HCT116 (cell line): Measurements from ENCODE around the gene HOTAIR. TPM values are rescaled to one million over a fixed set of nuclear protein-coding genes. Genes with fewer than 3 reads are reported as not detected.

ENCODE experiments used
- ATAC-seq: fragments of 200-7000 bp; cut with Tn5 transposase; 2 replicates; pipeline ENCODE4 v1.9.1; 2020; ENCODE audit warnings: mild to moderate bottlenecking, moderate library complexity
- BruUV-seq: library from RNA; stranded (reverse); fragments of 400-500 nt; replicated peaks from 2 replicates; lab custom pipeline; 2021; lab: Mats Ljungman, UMichigan
- CTCF ChIA-PET: fragments of 300-600 bp; sonication (Branson Sonifier 250); formaldehyde crosslinking; loops from one replicate; lab custom pipeline; 2021; ENCODE audit warnings: antibody characterized with exemption; lab: Charles Lee
- POLR2A ChIA-PET: fragments of 300-600, 350-600 bp; sonication (Branson Sonifier 250); formaldehyde crosslinking; loops from one replicate; lab custom pipeline; 2021; ENCODE audit warnings: antibody characterized with exemption; lab: Charles Lee
- RAD21 ChIA-PET, 2 experiments: fragments of 300-600 bp; sonication (Branson Sonifier 250); formaldehyde crosslinking; loops; one replicate each; lab custom pipeline; 2023; ENCODE audit warnings: low total read pairs in 2 of 2; ENCODE audit not compliant: uncharacterized antibody in 2 of 2, unreplicated experiment in 2 of 2, low non-redundant PET in 1 of 2; lab: Charles Lee
- DNase-seq: peaks from one replicate; pipeline ENCODE4 v3.0.0-alpha.2; 2010; ENCODE audit warnings: low read depth, low spot score
- H2AFZ ChIP-seq: fragments of 200-600 bp; shearing (Covaris generic), sonication (generic); 2 replicates; pipeline ENCODE4 v1.6.1; 2017; ENCODE audit warnings: low read depth, mixed run types, mixed read lengths, antibody characterized with exemption, low read length; ENCODE audit not compliant: poor library complexity, severe bottlenecking
- H3K27ac ChIP-seq: 2 replicates; pipeline ENCODE4 v1.5.1; 2012; ENCODE audit warnings: low read depth, low read length
- H3K27me3 ChIP-seq: fragments of 200-600 bp; sonication (generic); 2 replicates; pipeline ENCODE4 v1.6.1; 2016; ENCODE audit warnings: mixed run types, low read length, mixed read lengths; ENCODE audit not compliant: insufficient read depth
- H3K36me3 ChIP-seq, 2 experiments: fragments of 200-500 bp in 1 of 2; fragments of 200-600 bp in 1 of 2; sonication (Bioruptor generic) in 1 of 2; sonication (generic) in 1 of 2; 2 replicates each; pipeline versions ENCODE4 v1.5.1 to v1.6.1; 2014 to 2016; ENCODE audit warnings: low read length in 2 of 2, inconsistent platforms in 1 of 2, mixed read lengths in 1 of 2, mixed run types in 1 of 2; ENCODE audit not compliant: insufficient read depth in 2 of 2, control insufficient read depth in 1 of 2
- H3K4me1 ChIP-seq, 2 experiments: fragments of 200-600 bp in 1 of 2; sonication (generic) in 1 of 2; 2 replicates each; pipeline versions ENCODE4 v1.5.1 to v1.6.1; 2012 to 2017; ENCODE audit warnings: low read length in 2 of 2, inconsistent platforms in 1 of 2, mild to moderate bottlenecking in 1 of 2, mixed read lengths in 1 of 2, mixed run types in 1 of 2, moderate library complexity in 1 of 2; ENCODE audit not compliant: insufficient read depth in 2 of 2, control insufficient read depth in 1 of 2
- H3K4me2 ChIP-seq: fragments of 200-600 bp; sonication (generic); 2 replicates; pipeline ENCODE4 v1.6.1; 2017; ENCODE audit warnings: mixed run types, low read length, mixed read lengths
- H3K4me3 ChIP-seq, 2 experiments: fragments of 200-600 bp in 1 of 2; sonication (generic) in 1 of 2; replicated peaks in 1 of 2; 2 replicates each; pipeline ENCODE4 v1.5.1; 2011 to 2016; ENCODE audit warnings: low read length in 2 of 2, control low read depth in 1 of 2, low read depth in 1 of 2, mild to moderate bottlenecking in 1 of 2, mixed read lengths in 1 of 2, mixed run types in 1 of 2
- H3K79me2 ChIP-seq: fragments of 200-600 bp; sonication (generic); 2 replicates; pipeline ENCODE4 v1.6.1; 2017; ENCODE audit warnings: mild to moderate bottlenecking, mixed run types, low read length, moderate library complexity, mixed read lengths; ENCODE audit not compliant: insufficient read depth
- H3K9ac ChIP-seq: fragments of 200-600 bp; sonication (generic); 2 replicates; pipeline ENCODE4 v1.6.1; 2016; ENCODE audit warnings: low read length, mixed read lengths
- H3K9me2 ChIP-seq: fragments of 200-600 bp; sonication (generic), shearing (Covaris generic); 2 replicates; pipeline ENCODE4 v1.6.1; 2017; ENCODE audit warnings: mixed run types, mild to moderate bottlenecking, moderate library complexity; ENCODE audit not compliant: insufficient read depth
- H3K9me3 ChIP-seq, 2 experiments: fragments of 200-500 bp in 1 of 2; fragments of 200-600 bp in 1 of 2; sonication (Bioruptor generic) in 1 of 2; sonication (generic) in 1 of 2; 2 replicates each; pipeline ENCODE4 v1.6.1; 2014 to 2017; ENCODE audit warnings: low read length in 2 of 2, mixed read lengths in 2 of 2, inconsistent platforms in 1 of 2, low read depth in 1 of 2, mild to moderate bottlenecking in 1 of 2, mixed run types in 1 of 2, moderate library complexity in 1 of 2; ENCODE audit not compliant: control insufficient read depth in 1 of 2, insufficient read depth in 1 of 2
- H4K20me1 ChIP-seq: fragments of 200-600 bp; sonication (generic), shearing (Covaris generic); 2 replicates; pipeline ENCODE4 v1.6.1; 2017; ENCODE audit warnings: mixed run types, mild to moderate bottlenecking, moderate library complexity; ENCODE audit not compliant: insufficient read depth
- CEBPB ChIP-seq: IDR thresholded peaks from 2 replicates; pipeline ENCODE4 v1.6.1; 2012; ENCODE audit warnings: low read depth
- EZH2 ChIP-seq: fragments of 200-600 bp; sonication (generic); IDR thresholded peaks from 2 replicates; pipeline ENCODE4 v1.6.1; 2017; ENCODE audit warnings: antibody characterized with exemption, mixed run types
- FOSL1 ChIP-seq: IDR thresholded peaks from 2 replicates; pipeline ENCODE4 v1.6.1; 2012; ENCODE audit warnings: low read depth
- SP1 ChIP-seq: IDR thresholded peaks from 2 replicates; pipeline ENCODE4 v1.6.1; 2012; ENCODE audit warnings: low read depth
- intact Hi-C: fragments of 100-400 bp; cut with micrococcal nuclease; formaldehyde crosslinking; loops from 2 replicates; pipeline ENCODE4 v1.10.0; 2022
- total RNA-seq: library from RNA; stranded (reverse); gene quantifications from one replicate; pipeline ENCODE4 v1.2.1, GENCODE V29; 2021; ENCODE audit not compliant: unreplicated experiment
- TF ChIP-seq, protein P1 (sequence below): IDR thresholded peaks from 2 replicates; pipeline ENCODE4 v1.6.1; 2012
- TF ChIP-seq, protein P2 (sequence below), 3 experiments: fragments of 200-600 bp in 1 of 3; sonication (generic) in 1 of 3; IDR thresholded peaks in 2 of 3; conservative IDR thresholded peaks in 1 of 3; 2 replicates each; pipeline ENCODE4 v1.5.1; 2012 to 2017; ENCODE audit warnings: low read depth in 2 of 3, low read length in 2 of 3, antibody characterized with exemption in 1 of 3, borderline replicate concordance in 1 of 3, control low read depth in 1 of 3, mild to moderate bottlenecking in 1 of 3, mixed read lengths in 1 of 3, mixed run types in 1 of 3, moderate library complexity in 1 of 3; ENCODE audit not compliant: insufficient read depth in 1 of 3

HOTAIR gene
- total RNA-seq, 1 experiment from 2014 or later = 0.25 TPM

DNA sequence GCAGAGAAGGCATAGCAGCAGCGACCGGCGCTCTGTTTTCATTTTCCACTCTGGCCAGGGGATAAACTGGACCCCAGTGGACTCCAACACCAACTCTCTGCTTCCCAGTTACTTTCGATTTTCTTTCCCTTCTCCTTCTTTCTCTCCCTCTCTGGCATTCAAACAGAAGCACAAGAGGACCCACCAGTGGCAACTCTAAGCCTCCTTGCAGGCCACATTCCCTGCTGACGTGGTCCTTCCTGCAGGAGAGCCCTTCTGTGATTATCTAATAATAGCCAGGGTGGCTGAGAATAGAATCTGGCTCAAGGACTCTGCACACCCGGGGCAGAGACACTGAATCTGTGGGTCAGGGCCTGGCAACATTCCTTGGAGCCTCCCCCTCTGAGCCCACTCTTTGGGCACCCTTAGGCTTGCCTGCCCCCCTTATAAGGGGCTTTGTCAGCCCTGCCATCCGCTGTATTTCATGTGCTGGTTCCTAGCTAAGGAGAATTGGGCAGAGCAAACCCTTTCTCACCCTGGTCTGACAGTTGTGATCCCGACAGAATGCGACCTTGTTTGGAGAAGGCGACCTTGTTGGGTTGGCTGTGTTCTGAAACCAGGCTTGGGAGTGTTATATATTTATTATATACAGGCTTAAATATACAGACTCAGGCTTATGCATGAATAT, 45.3 kb upstream of the HOTAIR start:
- Histone ChIP-seq H3K9me2 (no peaks in the 10 kb centered on the region), H3K4me2 (no peak overlapping the region), H2AFZ (no peak overlapping the region), H3K79me2 (no peaks in the 10 kb centered on the region), H3K4me3 (no peak overlapping the region), H3K9ac (no peak overlapping the region), H3K36me3 (no peaks in the 10 kb centered on the region), H4K20me1 (no peaks in the 10 kb centered on the region)
- no peak for ATAC-seq
- POLR2A ChIA-PET = no interaction called here
- CTCF ChIA-PET = interaction anchor here (5.3 kb wide), 1 partner anchor 12 kb away, joined by 38 read pairs; the partner anchor contains the start of gene HOXC5
- RAD21 ChIA-PET = no interaction called here
- intact Hi-C loops = no loop called here
- BruUV-seq = no TSS peak
- TF ChIP-seq FOSL1 = no peak
- TF ChIP-seq, all 23 proteins: peak for 0
- no peaks in the 10 kb centered on the region for H3K27me3 ChIP-seq
- H3K9me3 ChIP-seq = no peaks in the 10 kb centered on the region
- no peak for DNase-seq
- H3K27ac ChIP-seq = no peak overlapping the region
- H3K4me1 ChIP-seq = peaks cover 24 to 38% of the 10 kb centered on the region in 2 experiments

DNA sequence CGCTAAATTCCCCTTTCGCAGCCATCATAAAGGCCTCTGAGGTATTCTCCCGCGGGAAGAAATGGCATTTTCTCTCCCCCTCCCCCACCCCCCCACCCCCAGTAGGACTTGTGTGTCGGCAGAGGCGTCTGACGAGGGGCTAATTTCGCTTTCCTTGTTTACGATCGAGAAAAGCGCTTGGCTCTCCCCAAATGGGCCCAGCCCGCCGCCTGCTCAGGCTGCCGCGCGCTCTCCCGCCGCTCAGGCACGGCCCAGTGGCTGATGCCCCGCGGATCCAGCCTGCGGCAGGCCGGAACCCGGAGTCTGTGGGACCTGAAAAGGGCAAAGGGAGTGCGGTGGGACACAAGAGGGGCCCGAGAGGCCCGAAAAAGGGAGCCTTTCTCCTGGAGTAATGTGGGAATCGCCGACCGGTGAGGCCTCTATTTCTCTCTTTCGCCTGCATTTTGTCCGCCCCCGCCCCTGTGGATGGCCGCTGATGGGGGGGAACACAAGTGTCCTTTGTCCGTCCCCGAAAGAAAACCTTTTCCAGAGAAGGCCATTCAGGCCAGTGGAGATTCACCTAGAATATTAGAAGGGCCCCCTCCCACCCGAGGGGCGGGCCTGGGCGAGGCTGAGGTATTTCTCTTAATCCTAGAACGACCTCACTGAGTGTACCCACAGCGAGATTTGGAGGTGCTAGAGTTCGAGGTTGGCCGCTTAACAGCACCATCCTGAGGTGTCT, 44.5 kb upstream of the HOTAIR start:
- TF ChIP-seq CEBPB = no peak
- TF ChIP-seq, protein P1, sequence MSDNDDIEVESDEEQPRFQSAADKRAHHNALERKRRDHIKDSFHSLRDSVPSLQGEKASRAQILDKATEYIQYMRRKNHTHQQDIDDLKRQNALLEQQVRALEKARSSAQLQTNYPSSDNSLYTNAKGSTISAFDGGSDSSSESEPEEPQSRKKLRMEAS = no peak
- no peak for TF ChIP-seq SP1
- no peak for TF ChIP-seq EZH2
- TF ChIP-seq, protein P2, sequence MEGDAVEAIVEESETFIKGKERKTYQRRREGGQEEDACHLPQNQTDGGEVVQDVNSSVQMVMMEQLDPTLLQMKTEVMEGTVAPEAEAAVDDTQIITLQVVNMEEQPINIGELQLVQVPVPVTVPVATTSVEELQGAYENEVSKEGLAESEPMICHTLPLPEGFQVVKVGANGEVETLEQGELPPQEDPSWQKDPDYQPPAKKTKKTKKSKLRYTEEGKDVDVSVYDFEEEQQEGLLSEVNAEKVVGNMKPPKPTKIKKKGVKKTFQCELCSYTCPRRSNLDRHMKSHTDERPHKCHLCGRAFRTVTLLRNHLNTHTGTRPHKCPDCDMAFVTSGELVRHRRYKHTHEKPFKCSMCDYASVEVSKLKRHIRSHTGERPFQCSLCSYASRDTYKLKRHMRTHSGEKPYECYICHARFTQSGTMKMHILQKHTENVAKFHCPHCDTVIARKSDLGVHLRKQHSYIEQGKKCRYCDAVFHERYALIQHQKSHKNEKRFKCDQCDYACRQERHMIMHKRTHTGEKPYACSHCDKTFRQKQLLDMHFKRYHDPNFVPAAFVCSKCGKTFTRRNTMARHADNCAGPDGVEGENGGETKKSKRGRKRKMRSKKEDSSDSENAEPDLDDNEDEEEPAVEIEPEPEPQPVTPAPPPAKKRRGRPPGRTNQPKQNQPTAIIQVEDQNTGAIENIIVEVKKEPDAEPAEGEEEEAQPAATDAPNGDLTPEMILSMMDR (IDR thresholded peaks at IDR 0.05 in 2 of 3, conservative IDR thresholded peaks at IDR 0.05 in 1 of 3; ENCODE audit: borderline replicate concordance in 1 of 3, insufficient read depth in 1 of 3, low read depth in 2 of 3, low read length in 2 of 3) = no peak
- TF ChIP-seq, all 23 proteins: peak for 0
- intact Hi-C loops = no loop called here
- Histone ChIP-seq H3K4me2 (peak overlapping the region; percentile 99; the same call in 1 of the 2 replicates), H3K4me3 (no peak overlapping the region; a peak in 1 of 4 replicates), H3K27me3 (no peaks in the 10 kb centered on the region), H3K9me2 (no peaks in the 10 kb centered on the region), H3K4me1 (peaks cover 24 to 38% of the 10 kb centered on the region in 2 experiments), H3K9ac (no peak overlapping the region), H3K27ac (no peak overlapping the region; the same call in 1 of the 2 replicates), H2AFZ (no peak overlapping the region), H3K79me2 (no peaks in the 10 kb centered on the region), H3K9me3 (no peaks in the 10 kb centered on the region), H4K20me1 (no peaks in the 10 kb centered on the region), H3K36me3 (no peaks in the 10 kb centered on the region)
- no peak for ATAC-seq
- ChIA-PET POLR2A (no interaction called here), RAD21 (no interaction called here), CTCF (no interaction called here)
- DNase-seq = no peak
- no TSS peak for BruUV-seq
